ENCODE data around the gene PIP5KL1.

DNA sequence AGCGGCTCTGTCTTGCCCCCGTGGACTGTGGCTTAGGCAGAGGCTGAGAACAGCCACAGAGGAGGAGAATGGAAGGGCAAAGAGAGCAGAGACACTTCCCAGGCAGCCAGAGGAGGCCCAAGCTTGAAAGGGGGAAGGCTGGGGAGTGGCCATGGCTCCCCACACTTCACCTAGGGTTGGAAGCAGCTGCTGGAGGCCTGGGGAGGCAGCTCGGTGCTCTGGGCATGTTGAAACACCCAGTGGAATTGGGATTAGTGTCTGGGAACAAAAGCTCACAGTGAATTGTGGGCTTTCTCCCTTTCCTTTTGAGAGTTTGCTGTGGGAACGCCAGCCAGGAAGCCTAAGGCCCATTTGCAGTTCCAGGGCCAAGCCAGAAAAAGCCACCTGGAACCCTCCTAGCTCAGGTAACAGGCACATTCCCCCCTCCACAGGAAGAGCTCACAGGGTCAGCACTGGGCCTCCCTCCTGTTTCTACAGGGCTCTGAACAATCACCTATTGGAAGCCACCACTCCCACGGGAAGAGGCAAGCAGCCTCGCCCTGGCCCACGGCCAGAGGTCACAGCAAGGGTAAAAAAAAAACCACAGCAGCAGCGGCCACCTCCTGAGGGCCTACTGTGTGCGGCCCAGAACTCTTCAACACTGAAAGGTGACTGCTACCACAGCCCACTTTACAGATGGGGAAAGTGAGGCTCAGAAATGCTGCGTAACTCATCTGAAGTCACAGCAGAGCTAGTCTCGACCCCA is 30.0 kb upstream of the PIP5KL1 start:
- TF ChIP-seq, protein P1, sequence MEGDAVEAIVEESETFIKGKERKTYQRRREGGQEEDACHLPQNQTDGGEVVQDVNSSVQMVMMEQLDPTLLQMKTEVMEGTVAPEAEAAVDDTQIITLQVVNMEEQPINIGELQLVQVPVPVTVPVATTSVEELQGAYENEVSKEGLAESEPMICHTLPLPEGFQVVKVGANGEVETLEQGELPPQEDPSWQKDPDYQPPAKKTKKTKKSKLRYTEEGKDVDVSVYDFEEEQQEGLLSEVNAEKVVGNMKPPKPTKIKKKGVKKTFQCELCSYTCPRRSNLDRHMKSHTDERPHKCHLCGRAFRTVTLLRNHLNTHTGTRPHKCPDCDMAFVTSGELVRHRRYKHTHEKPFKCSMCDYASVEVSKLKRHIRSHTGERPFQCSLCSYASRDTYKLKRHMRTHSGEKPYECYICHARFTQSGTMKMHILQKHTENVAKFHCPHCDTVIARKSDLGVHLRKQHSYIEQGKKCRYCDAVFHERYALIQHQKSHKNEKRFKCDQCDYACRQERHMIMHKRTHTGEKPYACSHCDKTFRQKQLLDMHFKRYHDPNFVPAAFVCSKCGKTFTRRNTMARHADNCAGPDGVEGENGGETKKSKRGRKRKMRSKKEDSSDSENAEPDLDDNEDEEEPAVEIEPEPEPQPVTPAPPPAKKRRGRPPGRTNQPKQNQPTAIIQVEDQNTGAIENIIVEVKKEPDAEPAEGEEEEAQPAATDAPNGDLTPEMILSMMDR (IDR thresholded peaks at IDR 0.05; ENCODE audit: low read depth, low read length, poor library complexity, severe bottlenecking), result no peak
- no peak for TF ChIP-seq EZH2phosphoT487 (IDR thresholded peaks at IDR 0.05; ENCODE audit: borderline replicate concordance, low read length)
